Calu3 (cell line): ENCODE results near the gene KLHL29. TPM values are rescaled to one million over a fixed set of nuclear protein-coding genes. Genes with fewer than 3 reads are reported as not detected.

ENCODE experiments used
- BruUV-seq: library from RNA; stranded (reverse); fragments of 400-500 nt; replicated peaks from 2 replicates; lab custom pipeline; 2021; lab: Mats Ljungman, UMichigan
- CTCF ChIA-PET: fragments of 300-600 bp; sonication (Branson Sonifier 250); formaldehyde crosslinking; loops from one replicate; lab custom pipeline; 2022; ENCODE audit warnings: antibody characterized with exemption; lab: Charles Lee
- DNase-seq: peaks from one replicate; pipeline ENCODE4 v3.0.0; 2022
- H3K27ac Mint-ChIP-seq: one replicate; pipeline ENCODE4 v1.8.0; 2022; ENCODE audit warnings: mixed read lengths; ENCODE audit not compliant: unreplicated experiment
- H3K27me3 Mint-ChIP-seq: one replicate; pipeline ENCODE4 v1.8.0; 2022; ENCODE audit warnings: mixed read lengths; ENCODE audit not compliant: unreplicated experiment
- H3K36me3 Mint-ChIP-seq: one replicate; pipeline ENCODE4 v1.8.0; 2022; ENCODE audit warnings: mild to moderate bottlenecking, moderate library complexity, mixed read lengths; ENCODE audit not compliant: insufficient read depth, unreplicated experiment
- H3K4me1 Mint-ChIP-seq: one replicate; pipeline ENCODE4 v1.8.0; 2022; ENCODE audit warnings: mild to moderate bottlenecking, low read depth, mixed read lengths; ENCODE audit not compliant: unreplicated experiment
- H3K4me3 Mint-ChIP-seq: one replicate; pipeline ENCODE4 v1.8.0; 2022; ENCODE audit warnings: mild to moderate bottlenecking, low read depth, moderate library complexity, mixed read lengths; ENCODE audit not compliant: unreplicated experiment
- H3K9me3 Mint-ChIP-seq: one replicate; pipeline ENCODE4 v1.8.0; 2022; ENCODE audit warnings: low read depth, mixed read lengths; ENCODE audit not compliant: unreplicated experiment
- CTCF ChIP-seq: fragments of 200-600 bp; IDR thresholded peaks from one replicate; pipeline ENCODE4 v1.8.0; 2022; ENCODE audit warnings: antibody characterized with exemption; ENCODE audit not compliant: unreplicated experiment
- intact Hi-C: fragments of 100-400 bp; cut with micrococcal nuclease; formaldehyde crosslinking; loops from one replicate; pipeline ENCODE4 v1.10.0; 2022; ENCODE audit not compliant: unreplicated experiment
- total RNA-seq: library from RNA; stranded (reverse); gene quantifications from 2 replicates; pipeline ENCODE4 v1.2.3, GENCODE V29; 2022

The KLHL29 gene
- total RNA-seq, 1 experiment from 2014 or later, result 11.9 TPM

GRCh38 chr2:23632386-23632785 is 247.4 kb downstream of the KLHL29 start:
- Mint-ChIP-seq H3K36me3 (no peaks in the 10 kb centered on the region), H3K27ac (no peak overlapping the region), H3K4me3 (no peak overlapping the region), H3K9me3 (no peaks in the 10 kb centered on the region), H3K4me1 (no peaks in the 10 kb centered on the region), H3K27me3 (no peaks in the 10 kb centered on the region)
- CTCF ChIA-PET, result no interaction called here
- no peak for DNase-seq
- BruUV-seq, result no TSS peak
- TF ChIP-seq CTCF, result no peak
- intact Hi-C loops, result no loop called here

GRCh38 chr2:23632831-23633395 is 247.9 kb downstream of the KLHL29 start:
- CTCF ChIA-PET, result interaction anchor here (0.7 kb wide), 1 partner anchor 18 kb away, joined by 3 read pairs; no protein-coding TSS in a partner anchor
- Mint-ChIP-seq H3K27me3 (no peaks in the 10 kb centered on the region), H3K4me1 (no peaks in the 10 kb centered on the region), H3K27ac (no peak overlapping the region), H3K9me3 (no peaks in the 10 kb centered on the region), H3K4me3 (no peak overlapping the region), H3K36me3 (no peaks in the 10 kb centered on the region)
- no peak for TF ChIP-seq CTCF
- intact Hi-C loops, result no loop called here
- no TSS peak for BruUV-seq
- no peak for DNase-seq

GRCh38 chr2:23633966-23634365 is 249.0 kb downstream of the KLHL29 start:
- Mint-ChIP-seq H3K4me1 (no peaks in the 10 kb centered on the region), H3K27ac (no peak overlapping the region), H3K27me3 (no peaks in the 10 kb centered on the region), H3K4me3 (no peak overlapping the region), H3K9me3 (no peaks in the 10 kb centered on the region), H3K36me3 (no peaks in the 10 kb centered on the region)
- BruUV-seq, result no TSS peak
- intact Hi-C loops, result no loop called here
- no peak for DNase-seq
- CTCF ChIA-PET, result no interaction called here
- no peak for TF ChIP-seq CTCF

- Mint-ChIP-seq H3K4me1 (no peaks in the 10 kb centered on the region), H3K27ac (no peak overlapping the region), H3K36me3 (no peaks in the 10 kb centered on the region), H3K27me3 (no peaks in the 10 kb centered on the region), H3K4me3 (no peak overlapping the region), H3K9me3 (no peaks in the 10 kb centered on the region)
- intact Hi-C loops, result no loop called here
- BruUV-seq, result no TSS peak
- no peak for TF ChIP-seq CTCF
- CTCF ChIA-PET, result interaction anchor here (0.6 kb wide), 1 partner anchor 138 kb away, joined by 3 read pairs; no protein-coding TSS in a partner anchor
- DNase-seq, result no peak
These were observed 250.7 kb downstream of the KLHL29 start for GRCh38 chr2:23635442-23636340.
